HG03520 (cell line): ENCODE data around the gene GARRE1.
"Not testable (repeated sequence)": the region's sequence is repeated elsewhere in the genome, so short reads cannot be mapped to it uniquely, and the experiment has no call there.

ENCODE experiments used
- ATAC-seq: cut with Tn5 transposase; IDR thresholded peaks from one replicate; pipeline ENCODE4 v1.9.1; 2021; ENCODE audit warnings: mild to moderate bottlenecking, moderate library complexity; ENCODE audit not compliant: unreplicated experiment

The GARRE1 gene

GRCh38 chr19:34254046-34254697, at the start of gene GARRE1:
Gene GARRE1, plus strand, starts transcription at chr19:34254554. Its CDS starts 45,920 bp downstream, at chr19:34300474.
- peak; percentile 86 for ATAC-seq

GRCh38 chr19:34205324-34205723, 49.0 kb upstream of the GARRE1 start:
- not testable (repeated sequence) for ATAC-seq

GRCh38 chr19:34208291-34208884, 46.0 kb upstream of the GARRE1 start:
- no peak for ATAC-seq

- ATAC-seq = no peak
These were observed 44.6 kb upstream of the GARRE1 start for GRCh38 chr19:34209726-34210125.

GRCh38 chr19:34213283-34213682, 41.1 kb upstream of the GARRE1 start:
- ATAC-seq = no peak

GRCh38 chr19:34214040-34214439, 40.3 kb upstream of the GARRE1 start:
- no peak for ATAC-seq

GRCh38 chr19:34215006-34215665, 39.2 kb upstream of the GARRE1 start:
- ATAC-seq = no peak

GRCh38 chr19:34215666-34216038, 38.7 kb upstream of the GARRE1 start:
- no peak for ATAC-seq

- ATAC-seq = not testable (repeated sequence)
These were observed 37.6 kb upstream of the GARRE1 start for GRCh38 chr19:34216745-34217219.

GRCh38 chr19:34217952-34218817, 36.2 kb upstream of the GARRE1 start:
- ATAC-seq = no peak

GRCh38 chr19:34218818-34219164, 35.6 kb upstream of the GARRE1 start:
- ATAC-seq = no peak

GRCh38 chr19:34220472-34221063, 33.8 kb upstream of the GARRE1 start:
- ATAC-seq = no peak

GRCh38 chr19:34222386-34222785, 32.0 kb upstream of the GARRE1 start:
- no peak for ATAC-seq

GRCh38 chr19:34224996-34225658, 29.2 kb upstream of the GARRE1 start:
- no peak for ATAC-seq

GRCh38 chr19:34225659-34226015, 28.7 kb upstream of the GARRE1 start:
- ATAC-seq = no peak

- ATAC-seq = no peak
These were observed 28.3 kb upstream of the GARRE1 start for GRCh38 chr19:34226036-34226435.

- no peak for ATAC-seq
These were observed 26.0 kb upstream of the GARRE1 start for GRCh38 chr19:34228347-34228746.

- ATAC-seq = no peak
These were observed 25.6 kb upstream of the GARRE1 start for GRCh38 chr19:34228762-34229161.

- no peak for ATAC-seq
These were observed 24.6 kb upstream of the GARRE1 start for GRCh38 chr19:34229721-34230120.

GRCh38 chr19:34230820-34231219, 23.5 kb upstream of the GARRE1 start:
- no peak for ATAC-seq
